Stimulated activated CD4-positive, alpha-beta T cell treated with anti-CD3 and anti-CD28 coated beads, TNF-alpha, amount 100 ng/mL, for 24 hours (primary cell): Measurements from ENCODE around the gene GRM1.

Experiments
- DNase-seq, 3 experiments: peaks; one replicate each; pipeline ENCODE4 v3.0.0-alpha.2; 2020; ENCODE audit warnings: low read depth in 3 of 3

Gene GRM1

DNA sequence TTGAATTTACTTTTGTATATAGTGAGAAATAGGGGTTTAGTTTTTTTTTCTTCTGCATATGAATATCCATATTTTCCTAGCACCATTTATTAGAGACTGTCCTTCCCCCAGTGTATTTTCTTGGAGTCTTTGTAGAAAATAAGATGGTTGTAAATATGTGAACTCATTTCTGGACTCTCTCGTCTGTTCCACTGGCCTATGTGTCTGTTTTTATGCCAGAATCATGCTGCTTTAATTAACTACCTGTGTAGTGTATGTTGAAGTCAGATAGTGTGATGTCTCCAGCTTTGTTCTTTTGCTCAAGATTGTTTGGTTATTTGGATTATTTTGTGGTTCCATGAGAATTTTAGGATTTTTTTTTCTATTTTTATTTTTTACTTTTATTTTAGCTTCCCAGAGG, 338.2 kb downstream of the GRM1 start:
- DNase-seq: no peak

DNA sequence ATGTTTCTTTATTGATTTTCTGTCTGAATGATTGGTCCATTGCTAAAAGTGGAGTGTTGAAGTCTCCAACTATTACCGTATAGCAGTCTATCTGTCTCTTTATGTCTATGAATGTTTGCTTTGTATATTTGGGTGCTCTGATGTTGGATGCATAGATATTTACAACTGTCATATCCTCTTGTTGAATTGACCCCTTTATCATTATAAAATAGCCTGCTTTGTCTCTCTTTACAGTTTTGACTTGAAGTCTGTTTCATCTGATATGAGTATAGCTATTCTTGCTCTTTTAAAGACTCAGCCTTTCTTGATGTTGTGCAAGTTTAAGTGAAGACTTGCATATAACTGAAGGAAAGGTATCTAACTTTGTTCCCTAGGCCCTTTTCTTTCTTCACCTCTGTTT, 341.0 kb downstream of the GRM1 start:
- DNase-seq: no peak

DNA sequence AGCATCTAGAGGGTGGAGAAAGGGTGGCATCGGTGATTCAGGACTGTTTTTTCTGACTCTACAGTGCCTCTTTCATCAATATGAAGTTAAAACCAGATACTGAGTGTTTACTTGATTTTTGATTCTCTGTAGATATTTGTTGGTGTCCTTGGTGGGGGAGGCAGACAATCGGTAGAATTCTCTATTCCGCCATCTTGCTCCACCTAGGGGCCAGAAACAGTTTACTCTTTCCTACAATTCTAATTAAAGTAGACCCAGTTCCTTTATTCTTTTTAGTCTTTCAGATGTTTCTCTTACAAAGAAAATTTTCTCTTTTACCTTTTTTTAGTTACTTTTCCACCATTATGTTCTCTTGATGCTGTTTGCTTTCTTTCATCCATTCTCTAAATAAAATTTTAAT, 352.6 kb downstream of the GRM1 start:
- no peak for DNase-seq

DNA sequence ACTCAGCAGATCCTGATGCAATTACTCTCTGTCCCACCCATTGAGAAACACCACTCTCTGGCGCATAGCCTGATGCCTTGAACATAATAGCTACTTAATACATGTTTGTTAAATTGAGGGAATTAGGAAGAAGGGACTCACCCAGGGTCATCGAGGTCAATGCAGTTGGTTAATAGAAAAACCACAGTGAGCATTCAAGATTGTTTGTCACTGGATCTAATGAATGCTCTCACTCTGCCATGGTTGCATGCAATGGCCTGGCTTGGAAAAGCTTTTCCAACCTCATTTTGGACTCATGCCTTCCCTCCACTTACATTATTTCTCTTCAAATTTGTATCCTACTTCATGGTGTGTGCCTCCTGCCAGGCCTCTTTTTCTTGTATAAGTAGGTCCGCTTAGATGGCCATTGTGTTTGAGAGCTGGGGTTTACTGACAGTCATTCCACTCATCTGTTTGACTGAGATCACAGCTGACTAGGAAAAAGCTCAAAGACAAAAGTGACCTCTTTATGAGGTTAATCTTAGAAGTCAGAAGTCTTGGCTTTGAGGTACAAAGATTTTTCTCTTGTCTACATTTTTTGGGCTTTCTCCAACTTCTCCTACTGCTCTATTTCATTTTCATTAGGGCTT, 360.0 kb downstream of the GRM1 start:
- no peak for DNase-seq

DNA sequence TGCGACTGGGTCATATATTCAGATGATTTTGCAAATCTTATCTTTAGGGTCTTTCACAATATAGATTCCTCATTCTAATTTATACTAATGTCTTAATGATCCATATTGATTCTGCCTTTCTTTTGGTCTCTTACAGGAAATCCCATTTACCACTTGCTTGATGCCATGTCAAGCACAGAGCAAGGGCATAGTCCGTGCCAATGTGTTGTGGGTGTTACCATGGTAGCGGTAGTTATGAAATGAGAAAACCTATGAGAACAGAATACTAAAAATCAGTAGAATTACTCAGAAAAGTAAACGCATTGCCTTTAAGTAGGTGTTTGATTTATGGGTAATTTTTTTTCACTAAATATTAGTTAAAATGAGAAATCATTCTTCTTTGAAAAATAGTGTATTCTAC, 360.9 kb downstream of the GRM1 start:
- DNase-seq: no peak

DNA sequence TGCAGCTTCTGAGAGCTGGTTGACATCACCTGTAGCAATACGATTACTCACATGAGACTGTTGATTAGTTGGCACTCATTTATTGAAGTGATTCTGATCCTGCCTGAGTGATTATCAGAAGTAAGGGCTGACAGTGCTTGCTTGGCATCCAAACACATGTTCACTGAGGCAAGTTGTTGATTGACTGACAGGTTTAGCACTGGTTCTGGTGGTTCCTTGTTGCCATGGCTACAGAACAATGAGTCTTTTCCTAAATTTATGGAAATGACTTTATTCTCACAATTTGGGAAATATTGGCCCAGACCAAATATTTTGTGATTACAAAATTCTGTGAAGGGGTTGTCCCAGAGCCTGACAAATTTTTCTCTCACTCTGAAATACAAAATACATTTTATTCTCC, 368.8 kb downstream of the GRM1 start:
- no peak for DNase-seq

DNA sequence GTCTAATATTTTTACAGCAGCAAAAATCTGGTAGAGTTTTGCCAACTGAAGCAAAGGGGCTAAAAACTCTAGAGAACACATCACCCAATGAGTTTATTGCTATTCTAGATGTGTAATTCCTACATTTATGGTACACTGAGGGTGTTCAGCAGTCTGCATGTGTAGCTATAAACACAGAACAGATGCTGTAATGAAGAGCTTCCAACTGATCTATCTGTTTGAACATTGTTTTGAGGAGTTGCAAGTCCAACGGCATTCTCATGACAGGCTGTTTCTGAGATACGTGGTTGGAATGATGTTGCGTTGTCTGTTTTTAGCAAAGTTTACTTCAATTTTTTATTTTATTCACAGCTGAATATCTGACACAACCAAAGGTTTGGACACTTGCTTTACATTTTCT, 373.6 kb downstream of the GRM1 start:
- no peak for DNase-seq

DNA sequence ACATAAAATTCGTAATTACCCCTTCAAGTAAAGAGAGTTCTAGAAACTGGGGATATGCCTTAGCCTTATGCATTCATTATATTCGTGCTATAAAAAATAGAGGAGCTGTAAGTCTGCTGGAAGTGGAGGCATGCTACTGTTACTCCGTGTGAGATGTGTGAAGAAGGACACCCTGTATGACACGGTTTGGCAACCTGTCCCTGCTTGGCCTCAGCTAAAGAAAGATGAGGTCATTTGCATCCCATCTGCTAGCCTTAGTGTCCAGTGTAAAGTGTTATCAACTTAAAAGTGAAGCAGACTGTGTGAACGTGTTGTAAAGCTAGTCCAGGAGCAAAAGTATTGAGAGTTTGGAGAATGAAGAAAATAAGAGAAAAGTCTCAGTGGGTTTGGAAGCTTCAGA, 379.7 kb downstream of the GRM1 start:
- no peak for DNase-seq

DNA sequence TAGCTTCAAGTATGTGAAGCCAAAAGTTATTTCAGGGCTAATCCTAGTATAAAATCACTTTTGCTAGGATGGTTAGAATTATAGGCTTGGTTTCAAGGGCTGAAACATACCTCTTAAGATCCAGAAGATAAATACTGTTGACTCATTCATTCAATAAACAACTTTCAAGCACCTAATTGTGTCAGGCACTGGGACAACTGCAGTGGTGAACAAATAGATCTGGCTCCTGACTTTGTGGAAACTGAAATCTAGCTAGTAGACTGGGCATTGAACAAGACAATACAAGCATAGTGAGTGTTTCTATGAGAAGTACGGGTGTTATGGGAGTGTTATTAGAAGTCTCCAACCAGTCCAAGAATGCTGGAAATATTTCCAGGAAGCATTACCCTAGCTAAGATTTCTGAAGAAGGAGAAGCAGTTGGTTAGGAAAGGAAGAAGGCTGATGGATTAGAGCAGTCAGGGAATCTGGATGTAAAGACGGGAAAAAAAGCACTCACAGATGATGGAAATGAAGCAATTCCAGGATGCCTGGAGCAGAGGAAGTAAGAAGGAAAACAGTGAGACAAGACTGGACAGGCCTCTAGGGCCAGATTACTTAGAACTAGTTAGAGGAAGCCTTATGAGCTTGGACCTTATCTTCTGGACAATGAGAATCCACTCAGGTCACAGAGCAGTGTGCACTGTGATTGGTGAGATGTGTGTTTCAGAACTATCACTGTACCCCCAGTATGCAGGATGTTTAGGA, 382.2 kb downstream of the GRM1 start:
- DNase-seq: no peak

DNA sequence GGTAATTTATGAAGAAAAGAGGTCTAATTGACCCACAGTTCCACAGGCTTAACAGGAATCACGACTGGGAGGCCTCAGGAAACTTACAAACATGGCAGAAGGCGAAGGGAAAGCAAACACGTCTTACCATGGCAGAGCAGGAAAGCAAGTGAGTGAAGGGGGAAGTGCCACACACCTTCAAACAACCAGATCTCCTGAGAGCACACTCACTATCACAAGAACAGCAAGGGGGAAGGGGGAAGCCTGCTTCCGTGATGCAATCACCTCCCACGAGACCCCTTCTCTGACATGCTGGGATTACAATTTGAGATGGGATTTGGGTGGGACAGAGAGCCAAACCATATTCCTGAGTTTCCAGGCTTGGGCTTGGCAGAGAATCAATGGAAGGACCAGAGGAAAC, 390.7 kb downstream of the GRM1 start:
- no peak for DNase-seq

DNA sequence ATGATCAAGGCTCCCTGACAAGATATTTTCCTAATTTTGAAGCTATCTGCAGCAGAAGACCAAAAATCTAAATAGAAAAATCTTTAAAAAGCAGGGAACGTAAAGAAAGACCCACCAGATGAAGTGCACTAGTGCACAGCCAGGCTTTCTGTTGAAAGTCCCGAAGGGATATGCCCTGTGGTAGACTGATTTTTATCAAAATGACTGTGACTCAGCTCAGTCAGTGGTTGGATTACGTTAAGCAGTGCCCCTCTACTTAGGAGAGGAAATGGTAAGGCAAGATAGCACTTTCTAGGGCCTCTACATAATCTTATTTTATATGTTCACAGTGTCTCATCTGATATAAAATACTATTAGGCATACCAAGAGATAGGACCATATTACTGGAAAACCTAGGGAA, 391.4 kb downstream of the GRM1 start:
- DNase-seq: no peak

DNA sequence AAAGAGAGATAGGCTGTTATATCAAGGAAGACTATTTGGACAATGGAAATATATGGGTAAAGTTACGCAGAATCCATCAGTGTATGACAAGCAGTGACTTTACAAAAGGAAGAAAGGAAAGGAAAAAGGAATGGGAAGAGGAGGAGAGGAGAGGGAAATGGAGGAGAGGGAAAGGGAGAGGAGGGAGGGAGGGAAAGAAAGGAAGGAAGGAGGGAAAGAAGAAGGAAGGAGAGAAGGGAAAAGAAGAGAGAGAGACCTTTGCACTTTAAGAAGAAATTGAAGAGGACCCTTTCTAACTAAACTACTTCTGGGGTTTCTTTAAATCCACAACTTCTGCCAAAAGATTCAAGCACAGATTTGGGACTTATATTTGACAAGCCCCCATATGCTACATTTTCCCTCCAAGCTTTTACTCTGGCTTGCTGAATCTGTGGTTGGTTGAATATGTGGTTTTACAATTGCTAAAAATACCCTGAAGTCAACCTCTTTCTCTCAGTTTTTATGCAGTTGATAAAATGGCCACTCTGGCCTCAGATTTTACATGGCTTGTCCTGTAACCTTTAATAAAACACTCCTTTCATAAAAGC, 394.0 kb downstream of the GRM1 start:
- no peak for DNase-seq

DNA sequence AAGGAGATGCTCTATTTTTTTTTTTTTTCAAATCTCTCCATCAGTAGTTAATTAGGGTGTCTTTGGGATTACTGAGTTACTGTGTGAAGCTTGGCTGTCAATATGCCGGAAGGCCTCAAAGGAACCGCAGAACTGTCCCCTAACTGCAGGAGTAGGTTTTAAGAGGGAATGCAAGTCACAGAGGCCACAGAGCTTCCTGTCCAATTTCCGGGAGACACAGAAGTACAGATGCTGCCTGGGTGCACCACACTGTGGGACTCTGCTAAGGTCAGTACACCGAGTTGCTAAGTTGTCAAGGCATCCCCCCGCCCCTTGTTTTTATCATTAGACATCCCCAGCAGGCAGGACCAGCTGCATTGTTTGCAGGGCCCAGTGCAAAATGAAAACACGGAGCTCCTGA, 394.6 kb downstream of the GRM1 start:
- DNase-seq: no peak

DNA sequence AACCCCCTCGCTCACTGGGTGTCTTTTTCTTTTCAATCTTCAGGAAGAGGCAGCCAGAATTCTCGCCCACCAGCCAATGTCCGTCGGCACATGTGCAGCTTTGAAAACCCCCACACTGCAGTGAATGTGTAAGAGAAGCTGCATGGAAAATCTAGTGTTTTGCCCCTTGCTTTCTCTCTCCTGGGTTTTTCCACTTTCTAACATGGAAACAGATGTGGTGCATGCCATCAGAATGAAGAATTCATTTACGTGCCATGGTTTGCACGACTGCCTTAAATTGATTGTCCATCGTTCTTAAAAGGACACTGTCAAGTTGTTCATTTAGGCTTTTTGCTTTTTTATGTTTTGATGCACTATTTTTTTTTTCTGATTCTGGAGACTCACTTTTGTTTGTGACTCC, 397.7 kb downstream of the GRM1 start:
- no peak for DNase-seq

DNA sequence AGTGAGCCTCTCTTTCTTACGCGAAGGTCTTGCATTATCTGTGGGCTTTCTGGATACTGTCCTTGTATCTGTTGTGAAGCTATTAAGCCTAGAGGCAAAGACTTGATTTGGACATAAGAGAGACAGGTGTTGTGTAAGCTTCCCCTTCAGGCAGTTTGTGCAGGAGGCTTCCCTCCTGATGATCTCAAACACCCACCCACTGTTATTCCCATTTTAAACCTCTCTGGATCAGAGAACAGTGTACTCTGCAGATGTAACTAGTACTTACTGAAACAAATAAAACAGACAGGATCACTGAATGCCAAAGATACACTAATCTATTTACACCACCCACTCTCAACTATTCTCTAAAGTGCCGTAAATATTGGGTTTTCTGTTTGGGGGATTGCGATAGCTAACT, 401.0 kb downstream of the GRM1 start:
- no peak for DNase-seq

DNA sequence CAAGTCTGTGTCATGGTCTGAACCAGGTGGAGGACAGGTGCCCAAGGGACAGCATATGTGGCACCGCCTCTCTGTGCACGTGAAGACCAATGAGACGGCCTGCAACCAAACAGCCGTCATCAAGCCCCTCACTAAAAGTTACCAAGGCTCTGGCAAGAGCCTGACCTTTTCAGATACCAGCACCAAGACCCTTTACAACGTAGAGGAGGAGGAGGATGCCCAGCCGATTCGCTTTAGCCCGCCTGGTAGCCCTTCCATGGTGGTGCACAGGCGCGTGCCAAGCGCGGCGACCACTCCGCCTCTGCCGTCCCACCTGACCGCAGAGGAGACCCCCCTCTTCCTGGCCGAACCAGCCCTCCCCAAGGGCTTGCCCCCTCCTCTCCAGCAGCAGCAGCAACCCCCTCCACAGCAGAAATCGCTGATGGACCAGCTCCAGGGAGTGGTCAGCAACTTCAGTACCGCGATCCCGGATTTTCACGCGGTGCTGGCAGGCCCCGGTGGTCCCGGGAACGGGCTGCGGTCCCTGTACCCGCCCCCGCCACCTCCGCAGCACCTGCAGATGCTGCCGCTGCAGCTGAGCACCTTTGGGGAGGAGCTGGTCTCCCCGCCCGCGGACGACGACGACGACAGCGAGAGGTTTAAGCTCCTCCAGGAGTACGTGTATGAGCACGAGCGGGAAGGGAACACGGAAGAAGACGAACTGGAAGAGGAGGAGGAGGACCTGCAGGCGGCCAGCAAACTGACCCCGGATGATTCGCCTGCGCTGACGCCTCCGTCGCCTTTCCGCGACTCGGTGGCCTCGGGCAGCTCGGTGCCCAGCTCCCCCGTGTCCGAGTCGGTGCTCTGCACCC, 405.2 kb downstream of the GRM1 start:
- no peak for DNase-seq

DNA sequence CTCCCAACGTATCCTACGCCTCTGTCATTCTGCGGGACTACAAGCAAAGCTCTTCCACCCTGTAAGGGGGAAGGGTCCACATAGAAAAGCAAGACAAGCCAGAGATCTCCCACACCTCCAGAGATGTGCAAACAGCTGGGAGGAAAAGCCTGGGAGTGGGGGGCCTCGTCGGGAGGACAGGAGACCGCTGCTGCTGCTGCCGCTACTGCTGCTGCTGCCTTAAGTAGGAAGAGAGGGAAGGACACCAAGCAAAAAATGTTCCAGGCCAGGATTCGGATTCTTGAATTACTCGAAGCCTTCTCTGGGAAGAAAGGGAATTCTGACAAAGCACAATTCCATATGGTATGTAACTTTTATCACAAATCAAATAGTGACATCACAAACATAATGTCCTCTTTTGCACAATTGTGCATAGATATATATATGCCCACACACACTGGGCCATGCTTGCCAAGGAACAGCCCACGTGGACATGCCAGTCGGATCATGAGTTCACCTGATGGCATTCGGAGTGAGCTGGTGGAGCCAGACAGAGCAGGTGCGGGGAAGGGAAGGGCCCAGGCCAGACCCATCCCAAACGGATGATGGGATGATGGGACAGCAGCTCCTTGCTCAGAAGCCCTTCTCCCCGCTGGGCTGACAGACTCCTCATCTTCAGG, 406.0 kb downstream of the GRM1 start:
- DNase-seq: no peak

DNA sequence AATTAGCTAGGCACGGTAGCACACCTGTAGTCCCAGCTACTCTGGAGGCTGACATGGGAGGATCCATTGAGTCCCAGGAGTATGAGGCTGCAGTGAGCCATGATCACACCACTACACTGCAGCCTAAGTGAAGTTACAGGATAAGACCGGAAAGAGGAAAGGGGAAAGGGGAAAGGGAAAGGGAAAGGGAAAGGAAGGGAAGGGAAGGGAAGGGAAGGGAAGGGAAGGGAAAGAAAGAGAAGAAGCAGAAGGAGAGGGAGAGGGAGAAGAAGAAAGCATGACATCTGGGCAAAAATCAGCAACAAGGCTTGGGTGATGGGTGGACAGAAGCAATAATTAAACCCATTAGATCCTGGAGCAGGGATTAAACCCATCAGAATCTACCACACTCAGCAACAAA, 413.0 kb downstream of the GRM1 start:
- DNase-seq: no peak

DNA sequence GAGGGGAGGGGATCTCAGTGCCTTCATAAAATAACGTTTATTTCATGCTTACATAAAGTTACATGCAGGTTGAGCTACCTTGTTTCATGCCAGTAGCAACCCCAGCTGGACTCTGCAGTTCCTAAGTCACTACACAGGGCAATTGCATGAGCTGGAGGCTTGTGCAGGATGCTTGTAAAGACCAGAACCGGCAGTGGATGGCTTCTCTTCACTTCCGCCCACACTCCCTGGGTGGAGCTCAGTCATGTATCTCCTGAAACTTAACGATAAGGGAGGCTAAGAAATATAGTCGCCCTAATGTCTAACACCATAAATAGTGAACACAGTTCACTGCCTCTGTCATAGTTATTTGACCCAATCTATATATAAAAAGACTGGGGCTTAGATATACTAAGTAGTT, 415.3 kb downstream of the GRM1 start:
- no peak for DNase-seq

DNA sequence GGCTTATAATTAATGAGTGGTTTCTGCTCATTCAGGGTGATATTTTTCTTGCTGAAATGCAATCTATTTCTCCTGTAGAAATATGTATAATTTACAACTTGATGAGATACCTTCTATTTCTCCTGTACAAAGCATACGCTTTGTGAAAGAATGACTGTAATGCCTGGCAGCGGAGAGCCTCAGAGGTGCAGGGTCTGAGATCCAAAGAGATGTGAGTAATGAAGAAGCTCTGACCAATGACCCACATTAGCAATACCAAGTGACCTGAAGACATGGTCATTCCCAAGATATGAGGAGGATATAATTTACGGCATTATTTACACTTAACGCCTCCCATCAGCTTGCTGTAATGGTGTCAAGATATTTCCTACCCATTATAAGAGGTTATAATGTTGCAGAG, 416.4 kb downstream of the GRM1 start:
- DNase-seq: no peak

DNA sequence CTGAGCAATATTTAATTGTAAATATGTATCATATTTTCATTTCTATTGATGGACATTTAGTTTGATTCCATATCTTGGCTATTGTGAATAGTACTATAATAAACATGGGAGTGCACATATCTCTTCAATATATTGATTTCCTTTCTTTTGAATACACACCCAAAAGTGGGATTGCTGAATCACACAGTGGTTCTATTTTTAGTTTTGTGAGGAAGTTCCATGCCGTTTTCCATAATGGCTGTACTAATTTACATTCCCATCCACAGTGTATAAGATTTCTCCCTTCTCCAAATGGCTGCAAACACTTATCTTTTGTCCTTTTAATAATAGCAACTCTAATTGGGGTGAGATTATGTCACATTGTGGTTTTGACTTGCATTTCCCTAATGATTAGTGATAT, 428.0 kb downstream of the GRM1 start:
- no peak for DNase-seq

DNA sequence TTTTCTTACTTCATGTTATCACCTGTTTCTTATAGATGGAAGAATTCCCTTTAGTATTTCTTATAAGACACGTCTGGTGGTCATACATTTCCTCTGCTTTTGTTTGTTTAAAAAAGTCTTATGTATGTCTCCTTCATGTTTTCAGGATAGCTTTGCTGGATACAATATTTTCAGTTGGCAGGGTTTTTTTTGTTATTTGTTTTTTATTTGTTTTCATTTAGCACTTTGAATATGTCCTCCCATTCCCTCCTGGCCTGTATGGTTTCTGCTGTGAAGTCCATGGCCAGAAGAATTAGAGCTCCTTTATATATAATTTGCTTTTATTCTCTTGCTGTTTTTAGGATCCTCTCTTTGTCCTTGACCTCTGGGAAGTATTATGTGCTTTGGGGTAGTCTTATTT, 432.1 kb downstream of the GRM1 start:
- DNase-seq: no peak
